Spleen (tissue), 11 donors: ENCODE measurements around the gene OR8A1. TPM values are rescaled to one million over a fixed set of nuclear protein-coding genes. Genes with fewer than 3 reads are reported as not detected.

ENCODE experiments used
- DNase-seq: peaks from one replicate; pipeline ENCODE4 v3.0.0-alpha.2; 2020
- H3K27ac ChIP-seq, 8 donors: fragments of 200-600 bp; sonication (generic) in 7 of 8; 1 replicate in 4 of 8; 2 replicates in 4 of 8; pipeline versions ENCODE4 v1.5.0 to v1.8.0; 2016 to 2021; ENCODE audit warnings: inconsistent platforms in 4 of 8, mild to moderate bottlenecking in 4 of 8, moderate library complexity in 1 of 8
- H3K27me3 ChIP-seq, 7 donors: fragments of 200-600 bp; sonication (generic) in 6 of 7; replicated peaks in 1 of 7; 1 replicate in 4 of 7; 2 replicates in 3 of 7; pipeline versions ENCODE4 v1.5.0 to v1.8.0; 2016 to 2021; ENCODE audit warnings: inconsistent platforms in 3 of 7, mild to moderate bottlenecking in 1 of 7
- H3K36me3 ChIP-seq, 6 donors: fragments of 200-600 bp; sonication (generic) in 5 of 6; 1 replicate in 4 of 6; 2 replicates in 2 of 6; pipeline versions ENCODE4 v1.5.0 to v1.8.0; 2016 to 2021; ENCODE audit warnings: inconsistent platforms in 2 of 6
- H3K4me1 ChIP-seq, 6 donors: fragments of 200-600 bp; sonication (generic) in 5 of 6; 1 replicate in 3 of 6; 2 replicates in 3 of 6; pipeline versions ENCODE4 v1.5.0 to v1.8.0; 2016 to 2021; ENCODE audit warnings: inconsistent platforms in 3 of 6
- H3K4me3 ChIP-seq, 8 donors: fragments of 200-600 bp; sonication (generic) in 7 of 8; 1 replicate in 4 of 8; 2 replicates in 4 of 8; pipeline versions ENCODE4 v1.5.0 to v1.8.0; 2016 to 2021; ENCODE audit warnings: inconsistent platforms in 4 of 8, mild to moderate bottlenecking in 4 of 8, moderate library complexity in 2 of 8
- H3K9me3 ChIP-seq, 8 donors: fragments of 200-600 bp; sonication (generic) in 7 of 8; 1 replicate in 4 of 8; 2 replicates in 4 of 8; pipeline versions ENCODE4 v1.5.0 to v1.8.0; 2016 to 2021; ENCODE audit warnings: inconsistent platforms in 4 of 8
- POLR2A ChIP-seq, 3 donors: fragments of 450-650 bp; IDR thresholded peaks; one replicate each; pipeline ENCODE4 v1.5.1; 2017; ENCODE audit warnings: antibody characterized with exemption in 3 of 3, mild to moderate bottlenecking in 1 of 3
- POLR2AphosphoS5 ChIP-seq, 3 donors: sonication (generic); formaldehyde crosslinking; IDR thresholded peaks; one replicate each; pipeline ENCODE4 v1.5.1; 2017; ENCODE audit warnings: antibody characterized with exemption in 3 of 3
- WGBS, 5 donors: extraction: QIAGEN DNeasy Blood & Tissue Kit in 3 of 5; methylation state at CpG; one replicate each; pipeline versions ENCODE4 v1.1.5 to v1.1.7; 2013 to 2018; 5-methylcytosine and 5-hydroxymethylcytosine counted together
- intact Hi-C: fragments of 100-400 bp; cut with DNase I; formaldehyde crosslinking; loops from one replicate; pipeline ENCODE4 v1.15.0; 2023; ENCODE audit warnings: low total_unique reads
- polyA plus RNA-seq, 3 donors: library from polyadenylated mRNA; stranded (reverse); fragments of 200-250 nt; gene quantifications; one replicate each; pipeline ENCODE4 v1.2.1, GENCODE V29; 2013
- total RNA-seq, 7 donors: library from RNA; depleted of rRNA in 3 of 7; stranded (reverse); fragments of >200 nt in 3 of 7; fragmentation: NEBNext Ultra II Directional in 4 of 7; extraction: Animal tissue kit (Norgen Biotek cat#: 25700) in 4 of 7; gene quantifications; one replicate each; pipeline versions ENCODE4 v1.1.0 to v1.2.1, GENCODE V29; 2016 to 2021
- TF ChIP-seq, protein P1 (sequence below), 11 experiments: fragments of 200-600 bp in 7 of 11; fragments of 450-650 bp in 4 of 11; sonication (generic) in 4 of 11; IDR thresholded peaks in 8 of 11; conservative IDR thresholded peaks in 3 of 11; 1 replicate in 7 of 11; 2 replicates in 4 of 11; pipeline versions ENCODE4 v1.4.0 to v1.8.0; 2016 to 2021; ENCODE audit warnings: antibody characterized with exemption in 11 of 11, inconsistent platforms in 4 of 11, mild to moderate bottlenecking in 1 of 11
- donor health status: healthy with polysubstance abuse.
- donor health status: DM: no; HTN: no; CAD: no; lungs with moderate emphysema.
- donor health status: DM: no; HTN: no; CAD: no.
- donor health status: Bipolar disorder and iron deficiency.
- donor health status: healthy.
- donor health status: DM: no; HTN: no; CAD: no.
- donor health status: DM: yes; HTN: yes; CAD: no.

OR8A1 gene
- total and polyA plus RNA-seq, 10 donors, result not detected

DNA sequence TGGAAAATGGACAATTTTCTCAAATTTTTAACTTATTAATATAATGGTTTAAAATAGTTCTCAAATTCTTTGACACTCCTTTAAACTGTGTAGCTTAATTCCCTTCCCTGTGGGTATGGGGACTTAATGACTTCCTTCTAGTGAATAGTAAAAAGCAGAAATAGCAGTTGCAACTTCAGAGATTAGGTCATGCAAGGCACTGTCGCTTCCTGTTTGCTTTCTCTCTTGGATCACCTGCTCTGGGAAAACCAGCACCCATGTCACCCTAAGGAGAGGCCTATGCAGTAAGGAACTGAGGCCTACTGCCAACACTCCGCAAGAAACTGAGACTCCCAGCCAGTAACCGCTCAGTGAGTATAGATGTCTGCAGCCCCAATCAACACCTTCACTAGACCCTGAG, 35.9 kb downstream of the OR8A1 start:
- Histone ChIP-seq H3K36me3 (no peaks in the 10 kb centered on the region), H3K4me1 (peaks cover 0 to 8% (median 0%) of the 10 kb centered on the region in 6 donors), H3K27me3 (no peaks in the 10 kb centered on the region), H3K9me3 (no peaks in the 10 kb centered on the region), H3K27ac (no peak overlapping the region), H3K4me3 (no peak overlapping the region)
- 51 to 72% (median 66%) methylated on average over 3 of the region's 3 CpGs for WGBS, 5 donors
- intact Hi-C loops, result no loop called here
- no peak for TF ChIP-seq POLR2AphosphoS5 (IDR thresholded peaks at IDR 0.05)
- no peak for TF ChIP-seq POLR2A (IDR thresholded peaks at IDR 0.05)
- TF ChIP-seq, protein P1, sequence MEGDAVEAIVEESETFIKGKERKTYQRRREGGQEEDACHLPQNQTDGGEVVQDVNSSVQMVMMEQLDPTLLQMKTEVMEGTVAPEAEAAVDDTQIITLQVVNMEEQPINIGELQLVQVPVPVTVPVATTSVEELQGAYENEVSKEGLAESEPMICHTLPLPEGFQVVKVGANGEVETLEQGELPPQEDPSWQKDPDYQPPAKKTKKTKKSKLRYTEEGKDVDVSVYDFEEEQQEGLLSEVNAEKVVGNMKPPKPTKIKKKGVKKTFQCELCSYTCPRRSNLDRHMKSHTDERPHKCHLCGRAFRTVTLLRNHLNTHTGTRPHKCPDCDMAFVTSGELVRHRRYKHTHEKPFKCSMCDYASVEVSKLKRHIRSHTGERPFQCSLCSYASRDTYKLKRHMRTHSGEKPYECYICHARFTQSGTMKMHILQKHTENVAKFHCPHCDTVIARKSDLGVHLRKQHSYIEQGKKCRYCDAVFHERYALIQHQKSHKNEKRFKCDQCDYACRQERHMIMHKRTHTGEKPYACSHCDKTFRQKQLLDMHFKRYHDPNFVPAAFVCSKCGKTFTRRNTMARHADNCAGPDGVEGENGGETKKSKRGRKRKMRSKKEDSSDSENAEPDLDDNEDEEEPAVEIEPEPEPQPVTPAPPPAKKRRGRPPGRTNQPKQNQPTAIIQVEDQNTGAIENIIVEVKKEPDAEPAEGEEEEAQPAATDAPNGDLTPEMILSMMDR (IDR thresholded peaks at IDR 0.05 in 8 of 11, conservative IDR thresholded peaks at IDR 0.05 in 3 of 11), result no peak
- DNase-seq, result no peak

DNA sequence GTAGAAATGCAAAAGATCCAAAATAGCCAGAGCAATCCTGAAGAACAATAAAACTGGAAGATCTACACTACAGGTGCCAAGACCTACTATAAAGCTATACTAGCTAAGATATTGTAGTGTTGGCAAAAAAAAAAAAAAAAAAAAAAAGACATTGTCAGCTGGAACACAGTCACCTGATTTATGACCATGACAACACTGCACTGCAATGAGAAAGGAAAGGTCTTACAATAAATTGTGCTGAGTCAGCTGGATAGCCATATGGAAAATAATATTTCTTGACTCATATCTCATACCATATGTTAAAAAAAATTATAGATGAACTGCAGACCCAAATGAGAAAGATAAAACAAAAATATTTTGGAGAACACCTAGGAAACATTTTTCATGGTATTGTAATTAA, 38.4 kb downstream of the OR8A1 start:
- TF ChIP-seq POLR2AphosphoS5 (IDR thresholded peaks at IDR 0.05) (no peak), POLR2A (IDR thresholded peaks at IDR 0.05) (no peak)
- TF ChIP-seq, protein P1 (IDR thresholded peaks at IDR 0.05 in 8 of 11, conservative IDR thresholded peaks at IDR 0.05 in 3 of 11), result no peak
- intact Hi-C loops, result no loop called here
- DNase-seq, result no peak
- no peaks in the 10 kb centered on the region for H3K27me3 ChIP-seq
- H3K4me1 ChIP-seq, result peaks cover 0 to 8% (median 0%) of the 10 kb centered on the region in 6 donors
- no peak overlapping the region for H3K27ac ChIP-seq
- no peak overlapping the region for H3K4me3 ChIP-seq
- H3K36me3 ChIP-seq, result no peaks in the 10 kb centered on the region
- H3K9me3 ChIP-seq, result no peaks in the 10 kb centered on the region

DNA sequence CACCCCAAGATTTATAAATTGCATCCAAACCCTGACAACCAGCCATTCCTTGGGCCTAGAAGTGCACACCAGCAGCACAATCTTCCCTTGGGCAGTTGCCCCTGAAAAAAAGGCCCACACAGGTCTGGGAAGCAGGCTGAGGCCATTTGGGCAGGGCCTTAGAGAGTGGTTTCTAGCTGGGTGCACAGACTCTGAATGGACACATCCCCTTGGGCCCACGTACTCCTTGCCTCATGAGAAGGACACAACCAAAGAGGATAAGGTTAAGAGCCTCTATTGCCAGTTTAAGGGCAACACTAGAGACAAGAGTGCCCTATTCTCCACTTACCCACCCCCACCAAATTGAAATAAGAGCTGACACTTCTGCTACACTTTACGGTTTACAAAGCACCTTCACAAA, 40.5 kb downstream of the OR8A1 start:
- TF ChIP-seq POLR2AphosphoS5 (IDR thresholded peaks at IDR 0.05), result no peak
- TF ChIP-seq, protein P1 (IDR thresholded peaks at IDR 0.05 in 8 of 11, conservative IDR thresholded peaks at IDR 0.05 in 3 of 11), result no peak
- TF ChIP-seq POLR2A (IDR thresholded peaks at IDR 0.05), result no peak
- no peak overlapping the region for H3K4me3 ChIP-seq
- peaks cover 0 to 7% (median 0%) of the 10 kb centered on the region in 6 donors for H3K4me1 ChIP-seq
- H3K27ac ChIP-seq, result no peak overlapping the region
- WGBS, 5 donors, result 79 to 96% (median 86%) methylated on average over 2 of the region's 2 CpGs
- H3K9me3 ChIP-seq, result no peaks in the 10 kb centered on the region
- no peak for DNase-seq
- no peaks in the 10 kb centered on the region for H3K36me3 ChIP-seq
- H3K27me3 ChIP-seq, result peaks cover 0 to 12% (median 0%) of the 10 kb centered on the region in 7 donors
- intact Hi-C loops, result no loop called here

DNA sequence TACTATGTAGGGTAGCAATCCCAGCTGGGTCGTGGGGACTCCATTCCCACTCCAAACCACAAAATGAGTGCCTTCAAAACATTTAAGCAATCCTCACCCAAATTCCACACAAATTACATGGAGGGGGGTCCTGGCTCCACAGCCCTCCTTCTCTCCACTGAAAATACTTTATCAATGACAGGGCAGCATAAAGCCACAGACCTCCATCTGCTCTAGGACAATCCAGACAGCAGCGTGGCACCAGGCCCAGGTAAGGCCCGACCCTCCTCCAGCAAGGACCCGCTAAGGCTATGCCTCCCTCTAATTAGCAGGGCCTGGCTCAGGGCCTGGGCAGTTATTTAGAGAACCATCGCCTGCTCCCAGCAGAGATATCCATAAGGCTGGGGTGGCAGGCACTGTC, 41.3 kb downstream of the OR8A1 start, which contains the start of gene PANX3:
PANX3 (plus strand) TSS at position 365 of the 400 bp plus-strand sequence. CDS start 129 bp downstream, outside the sequence.
- Histone ChIP-seq H3K36me3 (no peaks in the 10 kb centered on the region), H3K4me1 (no peaks in the 10 kb centered on the region), H3K9me3 (no peaks in the 10 kb centered on the region), H3K27me3 (peaks cover 0 to 12% (median 0%) of the 10 kb centered on the region in 7 donors), H3K4me3 (no peak within 1 kb of the TSS), H3K27ac (no peak within 1 kb of the TSS)
- TF ChIP-seq, protein P1 (IDR thresholded peaks at IDR 0.05 in 8 of 11, conservative IDR thresholded peaks at IDR 0.05 in 3 of 11), result no peak
- no peak for TF ChIP-seq POLR2AphosphoS5 (IDR thresholded peaks at IDR 0.05)
- TF ChIP-seq POLR2A (IDR thresholded peaks at IDR 0.05), result no peak
- no peak for DNase-seq
- intact Hi-C loops, result no loop called here
- 76 to 86% (median 84%) methylated on average over 5 of the region's 5 CpGs for WGBS, 5 donors
